Superior temporal gyrus (tissue), 1 donor: ENCODE measurements around the gene ATAD3B.
"Not testable (repeated sequence)": the region's sequence is repeated elsewhere in the genome, so short reads cannot be mapped to it uniquely, and the experiment has no call there.

Source experiments
- DNase-seq: peaks from one replicate; pipeline ENCODE4 v3.0.0-alpha.2; 2016; ENCODE audit errors: extremely low spot score

Gene ATAD3B, protein sequence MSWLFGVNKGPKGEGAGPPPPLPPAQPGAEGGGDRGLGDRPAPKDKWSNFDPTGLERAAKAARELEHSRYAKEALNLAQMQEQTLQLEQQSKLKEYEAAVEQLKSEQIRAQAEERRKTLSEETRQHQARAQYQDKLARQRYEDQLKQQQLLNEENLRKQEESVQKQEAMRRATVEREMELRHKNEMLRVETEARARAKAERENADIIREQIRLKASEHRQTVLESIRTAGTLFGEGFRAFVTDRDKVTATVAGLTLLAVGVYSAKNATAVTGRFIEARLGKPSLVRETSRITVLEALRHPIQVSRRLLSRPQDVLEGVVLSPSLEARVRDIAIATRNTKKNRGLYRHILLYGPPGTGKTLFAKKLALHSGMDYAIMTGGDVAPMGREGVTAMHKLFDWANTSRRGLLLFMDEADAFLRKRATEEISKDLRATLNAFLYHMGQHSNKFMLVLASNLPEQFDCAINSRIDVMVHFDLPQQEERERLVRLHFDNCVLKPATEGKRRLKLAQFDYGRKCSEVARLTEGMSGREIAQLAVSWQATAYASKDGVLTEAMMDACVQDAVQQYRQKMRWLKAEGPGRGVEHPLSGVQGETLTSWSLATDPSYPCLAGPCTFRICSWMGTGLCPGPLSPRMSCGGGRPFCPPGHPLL

DNA sequence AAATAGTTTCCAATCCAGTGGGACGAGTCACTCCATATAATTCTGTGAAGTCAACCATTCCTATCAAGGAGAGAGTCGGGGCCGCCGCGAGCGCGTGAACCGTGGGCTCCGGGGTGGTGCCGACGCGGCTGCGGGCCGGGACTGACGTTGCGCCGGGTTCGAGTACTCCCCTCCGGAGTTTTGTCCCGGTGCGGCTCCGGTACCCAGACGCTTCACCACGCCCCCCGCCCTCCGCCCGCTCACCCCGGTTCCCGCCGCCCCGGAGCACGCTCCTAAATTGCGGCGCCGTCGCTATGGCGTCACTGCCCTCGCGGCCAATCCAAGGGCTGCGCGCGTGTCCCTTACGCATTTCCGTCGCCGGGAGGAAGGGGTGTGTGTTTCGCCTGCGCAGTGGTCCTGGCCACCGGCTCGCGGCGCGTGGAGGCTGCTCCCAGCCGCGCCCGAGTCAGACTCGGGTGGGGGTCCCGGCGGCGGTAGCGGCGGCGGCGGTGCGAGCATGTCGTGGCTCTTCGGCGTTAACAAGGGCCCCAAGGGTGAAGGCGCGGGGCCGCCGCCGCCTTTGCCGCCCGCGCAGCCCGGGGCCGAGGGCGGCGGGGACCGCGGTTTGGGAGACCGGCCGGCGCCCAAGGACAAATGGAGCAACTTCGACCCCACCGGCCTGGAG is at the start of gene ATAD3B:
Gene ATAD3B (plus strand): TSS at position 377 of the 664 bp plus-strand sequence. CDS start 120 bp downstream, at position 497.
- peak; percentile 95 for DNase-seq

DNA sequence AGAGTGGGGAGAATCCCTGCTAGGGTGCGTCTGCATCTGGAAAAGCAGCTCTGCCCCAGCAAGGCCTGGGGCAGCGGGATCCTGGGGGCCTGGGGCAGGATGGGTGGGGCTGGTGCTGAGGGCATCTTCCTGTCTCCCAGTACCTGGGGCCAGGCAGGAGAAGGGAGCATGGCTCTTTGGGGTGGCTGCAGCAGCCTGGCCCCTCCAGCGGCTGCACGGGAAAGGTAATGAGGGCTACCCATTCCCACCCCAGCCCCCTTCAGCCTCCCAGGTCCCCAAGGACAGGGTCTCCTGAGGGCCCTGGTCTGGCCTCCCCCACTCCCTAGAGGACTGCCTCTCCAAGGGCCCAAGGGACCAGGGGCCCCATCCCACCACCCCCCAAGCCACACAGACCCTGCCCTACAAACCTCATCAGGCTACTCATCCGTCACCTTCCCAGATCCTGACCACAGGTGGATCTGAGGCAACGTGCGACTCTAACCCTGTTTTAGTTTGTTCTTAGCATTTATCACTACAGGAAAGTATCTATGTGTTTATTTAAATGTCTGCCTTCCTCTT is 49.6 kb upstream of the ATAD3B start:
- DNase-seq, result no peak

DNA sequence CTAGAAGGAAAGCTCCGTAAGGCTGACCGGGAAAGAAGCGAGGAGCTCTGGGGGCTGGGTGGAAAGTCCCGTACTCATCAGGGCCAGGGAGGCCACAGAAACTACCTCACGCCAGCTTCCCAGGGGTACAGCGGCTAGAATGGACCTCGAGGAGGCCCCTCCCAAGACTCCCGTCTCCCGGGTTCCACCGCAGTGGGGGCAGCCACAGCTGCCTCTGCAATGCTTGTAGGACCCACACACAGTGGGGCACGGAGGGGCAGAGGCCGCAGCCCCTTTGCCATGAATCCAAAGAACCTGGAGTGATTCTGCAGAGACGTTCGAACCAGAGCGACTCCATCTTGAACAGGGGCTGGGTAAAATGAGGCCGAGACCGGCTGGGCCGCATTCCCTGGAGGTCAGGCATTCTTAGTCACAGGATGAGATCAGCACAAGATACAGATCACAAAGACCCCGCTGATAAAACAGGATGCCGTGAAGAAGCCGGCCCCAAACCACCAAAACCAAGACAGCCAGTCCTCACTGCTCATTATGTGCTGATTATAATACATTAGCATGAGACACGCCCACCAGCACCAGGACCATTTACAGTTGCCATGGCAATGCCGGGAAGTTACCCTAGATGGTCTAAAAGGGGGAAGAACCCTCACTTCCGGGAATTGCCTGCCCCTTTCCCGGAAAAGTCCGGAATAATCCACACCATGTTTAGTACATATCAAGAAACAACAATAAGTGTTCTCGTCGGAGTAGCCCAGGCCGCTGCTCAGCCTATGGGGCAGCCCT is 48.9 kb upstream of the ATAD3B start:
- no peak for DNase-seq

DNA sequence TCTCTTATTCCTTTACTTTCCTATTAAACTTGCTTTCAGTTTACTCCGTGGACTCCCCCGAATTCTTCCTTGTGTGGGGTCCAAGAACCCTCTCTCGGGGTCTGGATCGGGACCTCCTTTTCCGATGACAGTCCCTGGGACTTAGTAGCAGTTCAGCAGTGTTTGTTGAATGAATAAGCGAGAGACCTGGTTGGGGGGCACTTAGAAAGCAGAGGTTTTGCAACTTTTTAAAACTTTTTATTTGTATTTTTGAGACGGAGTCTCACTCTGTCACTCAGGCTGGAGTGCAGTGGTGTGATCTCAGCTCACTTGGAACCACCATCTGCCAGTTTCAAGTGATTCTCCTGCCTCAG is 48.3 kb upstream of the ATAD3B start:
- DNase-seq, result no peak

DNA sequence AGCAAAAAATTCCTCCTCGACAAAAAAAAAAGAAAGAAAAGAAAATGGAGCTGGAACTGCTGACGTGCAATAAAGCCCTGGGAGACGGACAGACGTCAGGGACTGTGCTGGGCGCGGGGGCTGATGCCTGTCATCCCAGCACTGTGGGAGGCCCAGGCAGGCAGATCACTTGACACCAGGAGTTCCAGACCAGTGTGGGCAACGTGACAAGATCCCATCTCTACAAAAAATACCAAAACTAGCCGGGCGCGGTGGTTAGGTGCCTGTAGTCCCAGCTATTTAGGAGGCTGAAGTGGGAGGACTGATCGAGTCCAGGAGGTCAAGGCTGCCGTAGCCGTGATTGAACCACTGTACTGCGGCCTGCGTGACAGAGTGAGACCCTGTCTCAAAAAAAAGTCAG is 46.9 kb upstream of the ATAD3B start:
- DNase-seq, result no peak

DNA sequence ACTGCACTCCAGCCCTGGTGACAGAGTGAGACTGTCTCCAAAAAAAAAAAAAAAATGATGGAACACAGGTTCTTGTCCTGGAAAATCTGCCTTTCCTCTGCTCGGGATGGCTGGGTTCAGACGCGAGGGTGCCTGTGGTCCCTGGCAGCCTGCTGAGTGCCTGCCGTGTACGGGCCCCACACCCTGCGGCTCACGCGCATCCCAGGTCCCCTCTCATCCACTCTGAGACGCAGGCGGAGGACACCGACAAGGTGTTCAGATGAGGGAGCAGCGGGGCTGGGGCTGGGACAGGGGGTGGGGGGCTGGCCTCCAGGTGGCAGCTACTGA is 46.2 kb upstream of the ATAD3B start:
- no peak for DNase-seq

DNA sequence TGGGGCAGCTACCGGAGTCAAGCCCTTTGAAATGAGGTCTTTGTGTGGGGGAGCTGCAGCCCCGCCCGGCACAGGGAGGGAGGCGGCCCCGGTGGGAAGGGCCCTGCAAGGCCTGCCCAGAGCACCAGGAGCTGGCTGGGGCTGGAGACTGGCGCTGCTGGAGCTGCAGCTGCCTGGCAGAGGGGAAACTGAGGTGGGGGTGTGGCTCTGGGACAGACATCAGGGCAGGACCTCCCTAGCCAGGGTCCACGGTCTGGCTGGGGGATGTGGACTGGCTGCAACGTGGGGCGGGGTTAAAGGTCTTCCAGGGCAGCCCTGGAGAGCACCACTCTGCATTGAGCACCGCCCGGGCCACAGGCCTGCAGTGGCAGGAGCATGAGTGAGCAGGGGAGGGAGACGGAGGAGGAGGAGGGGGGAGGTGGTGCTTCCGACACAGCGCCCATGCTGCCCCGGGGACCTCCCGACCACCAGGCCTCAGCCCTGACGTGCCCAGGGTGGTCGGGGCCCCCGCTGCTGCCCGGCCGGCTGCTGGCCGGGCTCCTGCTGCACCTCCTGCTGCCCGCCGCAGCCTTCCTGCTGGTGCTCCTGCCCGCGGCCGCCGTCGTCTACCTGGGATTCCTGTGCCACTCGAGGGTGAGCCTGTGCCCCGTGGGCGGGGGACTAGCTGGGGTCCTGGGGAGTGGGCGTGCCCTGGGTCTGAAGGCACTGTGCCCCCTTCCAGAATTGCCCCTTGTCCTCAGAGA is 45.6 kb upstream of the ATAD3B start:
- DNase-seq, result peak; percentile 77

DNA sequence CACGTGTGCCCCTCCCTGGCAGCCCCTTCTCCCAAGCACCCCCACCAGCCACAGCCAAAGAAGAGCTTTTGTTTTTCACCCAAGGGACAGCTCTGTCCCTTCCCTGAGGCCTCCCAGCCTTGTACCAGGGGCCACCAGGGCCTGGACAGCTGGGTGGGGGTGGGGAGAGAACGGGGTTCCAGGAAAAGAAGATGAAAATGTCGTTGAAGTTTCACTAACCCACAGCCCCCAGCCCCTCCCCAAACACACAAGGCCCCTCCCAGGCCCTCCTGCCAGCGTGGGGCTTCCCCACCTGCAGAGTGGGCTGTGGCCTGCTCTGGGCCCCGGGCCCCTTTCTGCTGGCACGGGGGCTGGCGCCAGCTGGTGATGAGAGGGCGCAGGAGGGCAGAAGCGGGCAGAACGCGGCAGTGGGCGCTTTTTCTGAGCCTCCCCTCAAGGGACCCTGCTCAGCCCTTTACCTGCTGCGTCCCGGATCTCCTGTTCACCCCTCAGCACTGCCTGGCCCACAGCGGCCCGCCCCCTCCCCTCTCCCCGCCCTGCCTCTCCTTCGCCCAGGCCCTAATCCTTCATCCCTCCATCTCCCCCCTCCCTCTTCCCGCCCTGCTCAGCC is 45.0 kb upstream of the ATAD3B start:
- DNase-seq, result peak; percentile 81

DNA sequence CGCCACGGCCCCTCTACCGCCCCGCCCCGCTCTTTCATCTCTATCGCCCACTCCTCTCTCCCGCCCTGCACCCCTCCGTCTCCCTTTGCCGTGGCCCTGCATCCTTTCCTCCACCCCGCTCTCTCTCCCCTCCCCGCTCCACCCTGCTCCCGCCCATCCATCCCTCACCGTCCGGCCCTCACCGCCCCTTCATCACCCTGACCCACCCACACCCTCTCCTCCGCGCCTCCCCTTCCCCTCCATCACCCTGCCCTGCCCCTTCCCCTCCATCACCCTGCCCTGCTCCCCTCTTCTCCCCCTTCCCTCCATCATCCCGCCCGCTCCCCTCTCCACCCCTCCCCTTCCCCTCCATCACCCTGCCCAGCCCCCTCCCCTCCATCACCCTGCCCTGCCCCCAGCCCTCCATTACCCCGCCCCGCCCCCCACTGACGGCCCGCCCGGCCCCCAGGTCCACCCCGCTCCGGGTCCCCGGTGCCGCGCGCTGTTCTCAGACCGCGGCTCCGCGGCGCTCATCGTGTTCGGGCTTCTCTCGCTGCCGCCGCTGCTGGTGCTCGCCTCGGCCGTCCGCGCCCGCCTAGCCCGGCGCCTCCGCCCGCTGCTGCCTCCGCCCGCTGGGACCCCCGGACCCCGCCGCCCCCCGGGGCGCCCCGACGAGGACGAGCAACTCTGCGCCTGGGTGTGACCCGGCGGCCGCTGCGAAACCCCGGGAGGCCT is 44.3 kb upstream of the ATAD3B start:
- no peak for DNase-seq

DNA sequence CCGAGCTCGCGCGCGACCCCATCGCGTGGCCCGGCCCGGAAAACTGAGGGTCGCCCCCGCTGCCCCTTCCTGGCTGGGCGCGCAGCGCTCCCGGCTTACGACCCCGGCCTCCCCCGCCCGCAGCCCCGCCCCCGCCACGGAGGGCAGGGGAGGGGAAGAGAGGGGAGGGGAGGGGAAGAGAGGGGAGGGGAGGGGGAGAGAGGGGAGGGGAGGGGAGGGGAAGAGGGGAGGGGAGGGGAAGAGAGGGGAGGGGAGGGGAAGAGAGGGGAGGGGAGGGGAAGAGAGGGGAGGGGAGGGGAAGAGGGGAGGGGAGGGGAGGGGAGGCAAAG is 43.8 kb upstream of the ATAD3B start:
- no peak for DNase-seq

DNA sequence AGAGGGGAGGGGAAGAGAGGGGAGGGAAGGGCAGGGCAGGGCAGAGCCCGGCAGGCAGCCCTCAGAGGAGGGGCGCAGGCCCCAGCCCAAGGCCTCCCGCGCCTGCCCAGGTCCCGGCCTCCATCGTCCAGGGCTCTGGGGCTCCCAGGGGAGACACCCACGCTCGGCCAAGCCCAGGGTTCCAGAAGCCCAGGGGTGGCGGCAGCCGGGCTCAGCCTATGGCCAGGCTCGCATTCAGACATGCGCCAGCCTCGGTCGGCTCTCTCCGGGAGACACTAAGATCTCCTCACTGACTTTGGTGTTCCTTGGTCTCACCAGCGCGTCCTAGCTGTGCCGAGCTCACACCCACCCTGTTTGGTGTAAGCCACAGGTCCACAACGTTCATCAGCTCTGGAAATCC is 43.4 kb upstream of the ATAD3B start:
- DNase-seq, result no peak

DNA sequence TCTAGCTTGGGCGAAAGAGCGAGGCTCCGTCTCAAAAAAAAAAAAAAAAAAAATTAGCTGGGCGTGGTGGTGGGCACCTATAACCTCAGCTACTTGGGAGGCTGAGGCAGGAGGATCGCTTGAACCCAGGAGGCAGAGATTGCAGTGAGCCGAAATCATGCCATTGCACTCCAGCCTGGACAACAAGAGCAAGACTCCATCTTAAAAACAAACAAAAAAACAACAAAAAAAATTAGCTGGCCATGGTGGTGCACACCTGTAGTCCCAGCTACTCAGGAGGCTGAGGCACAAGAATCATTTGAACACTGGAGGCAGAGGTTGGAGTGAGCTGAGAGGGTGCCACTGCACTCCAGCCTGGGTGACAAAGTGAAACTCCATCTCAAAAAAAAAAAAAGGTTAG is 42.6 kb upstream of the ATAD3B start:
- not testable (repeated sequence) for DNase-seq

DNA sequence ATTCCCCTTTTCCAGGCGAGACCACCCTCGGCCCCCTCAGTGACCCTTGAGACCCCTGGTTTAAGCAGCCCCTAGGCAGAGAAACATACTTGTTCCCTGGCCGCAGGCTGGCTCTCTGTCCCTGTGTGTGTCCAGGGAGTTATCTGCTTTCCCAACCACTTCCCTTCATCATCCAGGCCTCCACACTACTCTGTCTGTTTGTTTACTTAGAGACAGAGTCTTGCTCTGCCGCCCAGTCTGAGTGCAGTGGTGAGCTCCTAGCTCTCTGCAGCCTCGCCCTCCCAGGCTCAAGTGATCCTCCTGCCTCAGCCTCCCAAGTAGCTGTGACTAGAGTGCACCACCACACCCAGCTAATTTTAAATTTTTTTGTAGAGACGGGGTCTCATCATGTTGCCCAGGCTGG is 41.9 kb upstream of the ATAD3B start:
- DNase-seq, result no peak

DNA sequence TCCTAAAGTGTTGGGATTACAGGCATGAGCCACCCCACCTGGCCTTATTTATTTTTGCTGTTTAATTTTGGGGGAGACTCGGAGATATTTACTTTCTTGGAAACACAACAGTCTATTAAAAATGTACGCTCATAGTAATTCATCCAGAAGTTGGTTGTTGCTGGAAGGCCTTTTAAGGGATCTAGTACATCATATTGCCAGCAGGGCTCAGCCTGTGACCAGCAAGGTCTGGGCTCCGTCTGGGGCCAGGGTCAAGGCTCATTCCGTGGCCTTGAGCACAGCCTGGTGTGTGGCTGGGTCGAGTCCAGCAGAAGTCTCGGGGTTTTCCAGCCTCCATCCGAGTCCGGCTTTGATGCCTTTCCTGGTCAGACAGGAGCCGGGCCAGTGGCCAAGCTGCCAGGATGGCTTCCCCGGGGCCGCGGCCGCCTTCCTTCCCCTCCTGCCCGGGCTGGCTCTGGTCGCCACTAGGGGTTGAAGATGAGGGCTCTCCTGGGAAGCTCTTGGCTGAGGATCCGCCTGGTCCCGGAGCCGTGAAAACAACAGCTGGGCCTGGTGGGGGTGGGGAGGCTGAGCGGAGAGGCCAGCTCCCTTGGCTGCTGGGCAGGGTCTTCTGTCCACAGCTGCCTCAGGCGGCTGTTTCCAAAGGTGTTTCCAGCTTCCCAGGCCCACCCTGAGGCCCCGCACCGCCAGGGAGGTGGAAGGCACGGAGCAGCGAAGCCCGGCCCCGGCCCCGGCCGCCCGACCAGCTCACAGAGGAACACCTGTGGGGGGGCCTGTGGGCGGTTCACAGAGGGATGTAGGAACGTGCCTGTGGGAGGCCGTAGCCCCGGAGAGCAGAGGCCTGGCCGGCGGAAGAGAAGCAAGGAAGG is 41.2 kb upstream of the ATAD3B start:
- DNase-seq, result peak; percentile 67

DNA sequence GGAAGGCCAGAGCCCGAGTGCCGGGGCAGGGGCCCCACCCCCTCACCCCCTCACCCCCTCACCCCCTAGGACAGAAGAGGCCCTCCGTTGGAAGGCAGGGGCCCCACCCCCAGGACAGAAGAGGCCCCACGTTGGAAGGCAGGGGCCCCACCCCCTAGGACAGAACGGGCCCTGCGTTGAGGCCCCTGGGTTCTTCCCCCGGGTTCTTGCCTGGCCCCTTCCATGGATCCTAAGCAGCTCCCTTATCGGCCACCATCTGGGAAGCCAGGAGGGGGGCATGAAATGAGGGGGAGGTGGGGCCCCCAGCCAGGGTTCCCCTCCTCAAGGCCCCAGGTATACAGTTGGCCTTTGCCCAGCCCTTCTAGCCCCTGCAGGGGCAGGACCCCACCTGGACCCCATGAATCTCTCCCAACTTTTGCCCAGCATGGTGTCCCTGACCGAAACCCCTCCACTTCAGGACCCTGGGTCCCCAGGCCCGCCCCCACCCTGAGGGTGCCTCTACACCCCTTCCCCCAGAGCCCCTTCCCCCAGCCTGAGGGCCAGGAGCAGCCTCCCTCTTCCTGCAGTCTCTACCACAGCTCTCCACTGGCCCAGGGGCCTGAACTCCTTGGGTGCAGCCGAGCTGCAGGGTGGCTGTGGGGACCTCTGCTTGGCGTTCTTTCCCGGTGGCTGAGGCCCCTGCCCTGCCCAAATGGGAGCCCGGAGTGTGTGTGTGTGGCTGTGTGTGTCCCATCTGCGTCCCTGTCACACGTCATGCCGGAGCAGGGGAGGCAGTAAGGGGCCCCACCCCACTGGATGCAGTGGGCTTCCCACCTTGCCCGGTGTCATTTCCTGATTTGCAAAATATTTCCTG is 40.3 kb upstream of the ATAD3B start:
- DNase-seq, result no peak

DNA sequence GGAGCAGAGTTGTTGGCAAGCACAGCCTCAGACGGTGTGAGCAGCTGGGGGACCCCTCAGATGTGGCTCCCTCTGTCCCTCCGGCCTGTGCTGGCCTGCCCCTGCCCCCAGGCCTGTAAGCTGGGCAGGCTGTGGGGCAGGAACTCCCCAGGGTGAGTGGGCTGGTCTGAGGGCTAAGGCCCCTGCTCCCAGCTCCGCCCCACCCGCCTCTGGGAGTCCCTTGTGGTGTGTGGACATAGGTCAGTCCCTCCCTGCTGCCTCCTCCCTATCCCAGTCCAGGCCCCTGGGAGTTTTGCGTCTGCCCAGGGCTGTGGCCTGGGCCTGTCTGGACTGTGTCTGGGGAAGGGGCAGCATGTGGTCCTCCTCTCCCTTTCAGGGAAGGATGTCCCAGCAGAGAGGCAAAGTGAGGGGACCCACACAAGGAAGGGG is 39.7 kb upstream of the ATAD3B start:
- DNase-seq, result peak; percentile 44

DNA sequence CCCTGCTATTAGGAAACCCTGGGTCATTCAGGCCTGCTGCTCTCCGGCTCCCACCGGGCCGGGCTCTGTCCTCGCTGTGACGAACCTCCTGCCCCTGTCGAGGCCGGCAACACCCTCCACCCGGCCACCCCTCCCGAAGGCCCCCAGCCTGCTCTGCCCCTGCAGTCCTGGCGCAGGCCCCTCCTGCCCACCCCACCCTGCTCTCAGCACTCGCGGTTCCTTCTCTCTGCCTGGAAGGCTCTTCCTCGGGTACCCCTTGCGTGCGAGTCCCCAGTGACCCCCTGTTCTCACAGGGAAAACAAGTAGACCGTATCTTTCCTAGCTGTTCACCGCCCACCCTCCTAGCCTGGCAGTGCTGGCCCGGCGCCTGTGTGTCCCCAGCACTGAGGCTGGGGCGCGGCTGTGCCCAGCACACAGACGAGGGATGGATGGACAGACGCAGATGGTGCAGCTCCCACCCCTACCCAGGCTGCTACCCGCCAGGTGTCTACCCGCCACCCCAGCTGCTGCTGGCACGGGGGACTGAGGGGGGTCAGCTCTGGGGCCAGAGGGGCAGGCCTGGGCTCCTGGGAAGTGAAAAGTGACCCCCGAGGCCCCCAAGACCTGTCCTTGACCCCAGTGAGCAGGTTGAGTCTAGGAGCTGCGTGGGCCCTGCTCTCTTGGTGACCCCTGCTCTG is 39.2 kb upstream of the ATAD3B start:
- DNase-seq, result no peak
